BJ (cell line): ENCODE data around the gene ZBP1. TPM values are rescaled to one million over a fixed set of nuclear protein-coding genes. Genes with fewer than 3 reads are reported as not detected.
A peak's percentile ranks its signal among the peaks of the same experiment; 100 is the strongest.

Experiments used
- CTCF ChIA-PET: fragments of 350-600 bp; formaldehyde crosslinking; extraction: SDS; loops from one replicate; lab custom pipeline; 2021; ENCODE audit warnings: antibody characterized with exemption, inconsistent platforms; lab: Yijun Ruan, JAX
- POLR2A ChIA-PET: fragments of 300-600 bp; sonication (Branson Sonifier 250); formaldehyde crosslinking; extraction: SDS; loops from one replicate; lab custom pipeline; 2021; ENCODE audit warnings: antibody characterized with exemption; lab: Charles Lee
- DNase-seq: peaks from one replicate; pipeline ENCODE4 v3.0.0-alpha.2; 2011; ENCODE audit warnings: low read depth
- H3K27me3 ChIP-seq: 2 replicates; pipeline ENCODE4 v1.6.0; 2011; ENCODE audit warnings: low read length; ENCODE audit not compliant: control insufficient read depth, insufficient read depth
- H3K36me3 ChIP-seq: 2 replicates; pipeline ENCODE4 v1.5.1; 2011; ENCODE audit warnings: low read length; ENCODE audit not compliant: control insufficient read depth, insufficient read depth
- H3K4me3 ChIP-seq: 2 replicates; pipeline ENCODE4 v1.5.1; 2011; ENCODE audit warnings: low read depth, mild to moderate bottlenecking, control low read depth, low read length
- CTCF ChIP-seq: IDR thresholded peaks from 2 replicates; pipeline ENCODE4 v1.5.1; 2011; ENCODE audit warnings: low read depth, mild to moderate bottlenecking, control low read depth, inconsistent platforms, low read length, moderate library complexity; ENCODE audit not compliant: insufficient read depth
- polyA plus RNA-seq: library from polyadenylated mRNA; depleted of rRNA; stranded (reverse); fragments of >200 nt; gene quantifications from 2 replicates; pipeline ENCODE4 v1.2.3, GENCODE V29; 2011

The ZBP1 gene
- polyA plus RNA-seq, 1 experiment, result not detected

GRCh38 chr20:57654998-57655808 is 35.0 kb upstream of the ZBP1 start:
- Histone ChIP-seq H3K27me3 (no peaks in the 10 kb centered on the region), H3K4me3 (no peak overlapping the region), H3K36me3 (peaks cover 1% of the 10 kb centered on the region; the same call in 1 of the 2 replicates)
- TF ChIP-seq CTCF, result no peak
- ChIA-PET POLR2A (no interaction called here), CTCF (interaction anchor here (0.6 to 5.8 kb wide), 33 partner anchors 9 to 562 kb away, joined by 3 to 53 read pairs (median 4); no protein-coding TSS in a partner anchor)
- DNase-seq, result no peak

- Histone ChIP-seq H3K36me3 (peaks cover 1% of the 10 kb centered on the region; the same call in 1 of the 2 replicates), H3K27me3 (no peaks in the 10 kb centered on the region), H3K4me3 (no peak overlapping the region)
- no peak for DNase-seq
- peak; percentile 89 for TF ChIP-seq CTCF
- CTCF ChIA-PET, result interaction anchor here (0.6 to 5.8 kb wide), 51 partner anchors 8 to 563 kb away, joined by 3 to 53 read pairs (median 4); no protein-coding TSS in a partner anchor
- POLR2A ChIA-PET, result no interaction called here
Measured at GRCh38 chr20:57654363-57654997, 34.3 kb upstream of the ZBP1 start.

- POLR2A ChIA-PET, result no interaction called here
- CTCF ChIA-PET, result interaction anchor here (0.7 to 5.8 kb wide), 44 partner anchors 9 to 556 kb away, joined by 3 to 53 read pairs (median 4); no protein-coding TSS in a partner anchor
- peaks cover under 1% of the 10 kb centered on the region; the same call in 1 of the 2 replicates for H3K36me3 ChIP-seq
- no peak overlapping the region for H3K4me3 ChIP-seq
- H3K27me3 ChIP-seq, result no peaks in the 10 kb centered on the region
- TF ChIP-seq CTCF, result no peak
- no peak for DNase-seq
Measured at GRCh38 chr20:57653910-57654309, 33.7 kb upstream of the ZBP1 start.

- no peak for TF ChIP-seq CTCF
- Histone ChIP-seq H3K27me3 (no peaks in the 10 kb centered on the region), H3K36me3 (no peaks in the 10 kb centered on the region; the same call in 1 of the 2 replicates), H3K4me3 (no peak overlapping the region)
- CTCF ChIA-PET, result interaction anchor here (0.7 to 5.8 kb wide), 41 partner anchors 9 to 557 kb away, joined by 3 to 53 read pairs (median 4); no protein-coding TSS in a partner anchor
- DNase-seq, result no peak
- POLR2A ChIA-PET, result no interaction called here
Measured at GRCh38 chr20:57653546-57653900, 33.3 kb upstream of the ZBP1 start.
